ENCODE results near the gene SLC19A1.

Gene SLC19A1

GRCh38 chr21:45492765-45493164 is 49.5 kb downstream of the SLC19A1 start:
- no peak for DNase-seq (ENCODE audit: low read depth)

- DNase-seq (ENCODE audit: low read depth), result no peak
Measured at GRCh38 chr21:45491623-45492022, 50.6 kb downstream of the SLC19A1 start.

GRCh38 chr21:45491056-45491455 is 51.2 kb downstream of the SLC19A1 start:
- no peak for DNase-seq (ENCODE audit: low read depth)

- DNase-seq (ENCODE audit: low read depth), result no peak
Measured at GRCh38 chr21:45490049-45490731, 52.0 kb downstream of the SLC19A1 start.

- no peak for DNase-seq (ENCODE audit: low read depth)
Measured at GRCh38 chr21:45489722-45489982, 52.6 kb downstream of the SLC19A1 start.

GRCh38 chr21:45488931-45489721 is 53.1 kb downstream of the SLC19A1 start:
- no peak for DNase-seq (ENCODE audit: low read depth)

- DNase-seq (ENCODE audit: low read depth), result no peak
Measured at GRCh38 chr21:45487891-45488600, 54.2 kb downstream of the SLC19A1 start.

- no peak for DNase-seq (ENCODE audit: low read depth)
Measured at GRCh38 chr21:45487161-45487806, 55.0 kb downstream of the SLC19A1 start.

- DNase-seq (ENCODE audit: low read depth), result no peak
Measured at GRCh38 chr21:45486443-45487160, 55.6 kb downstream of the SLC19A1 start.

- no peak for DNase-seq (ENCODE audit: low read depth)
Measured at GRCh38 chr21:45485686-45486442, 56.4 kb downstream of the SLC19A1 start.

- no peak for DNase-seq (ENCODE audit: low read depth)
Measured at GRCh38 chr21:45484318-45484717, 57.9 kb downstream of the SLC19A1 start.

- no peak for DNase-seq (ENCODE audit: low read depth)
Measured at GRCh38 chr21:45482899-45483821, 59.1 kb downstream of the SLC19A1 start.

GRCh38 chr21:45481977-45482898 is 60.0 kb downstream of the SLC19A1 start:
- no peak for DNase-seq (ENCODE audit: low read depth)

- DNase-seq (ENCODE audit: low read depth), result no peak
Measured at GRCh38 chr21:45481566-45481965, 60.7 kb downstream of the SLC19A1 start.

GRCh38 chr21:45480701-45481500 is 61.3 kb downstream of the SLC19A1 start:
- DNase-seq (ENCODE audit: low read depth), result no peak

GRCh38 chr21:45479691-45480675 is 62.3 kb downstream of the SLC19A1 start:
- no peak for DNase-seq (ENCODE audit: low read depth)
